Pancreas (tissue), 10 donors: Measurements from ENCODE around the gene C2orf66. TPM values are rescaled to one million over a fixed set of nuclear protein-coding genes. Genes with fewer than 3 reads are reported as not detected.

Source experiments
- ATAC-seq, 4 donors: fragments of 200-7000 bp; cut with Tn5 transposase; one replicate each; pipeline versions ENCODE4 v1.8.0 to v1.9.1; 2020; ENCODE audit warnings: mild to moderate bottlenecking in 4 of 4, moderate library complexity in 4 of 4
- DNase-seq, 6 donors: peaks; one replicate each; pipeline ENCODE4 v3.0.0-alpha.2; 2020
- FAIRE-seq: peaks from 2 replicates; lab custom pipeline; 2012; peaks lifted over from hg19 to GRCh38; lab: Jason Lieb, UNC
- H3K27ac ChIP-seq, 4 donors: fragments of 200-600 bp; sonication (generic); 1 replicate in 3 of 4; 2 replicates in 1 of 4; pipeline versions ENCODE4 v1.5.0 to v1.8.0; 2020
- H3K27me3 ChIP-seq, 4 donors: fragments of 200-600 bp; one replicate each; pipeline ENCODE4 v1.8.0; 2021
- H3K36me3 ChIP-seq, 3 donors: fragments of 200-600 bp; sonication (generic) in 1 of 3; one replicate each; pipeline versions ENCODE4 v1.5.0 to v1.8.0; 2020 to 2021
- H3K4me1 ChIP-seq, 3 donors: fragments of 200-600 bp; one replicate each; pipeline ENCODE4 v1.8.0; 2021
- H3K4me3 ChIP-seq, 4 donors: fragments of 200-600 bp; sonication (generic) in 2 of 4; one replicate each; pipeline versions ENCODE4 v1.5.0 to v1.8.0; 2020 to 2021
- H3K9me3 ChIP-seq, 4 donors: fragments of 200-600 bp; one replicate each; pipeline ENCODE4 v1.8.0; 2021
- CTCF ChIP-seq, 4 donors: fragments of 200-600 bp; sonication (generic) in 3 of 4; IDR thresholded peaks; one replicate each; pipeline versions ENCODE4 v1.5.0 to v1.8.0; 2021; ENCODE audit warnings: antibody characterized with exemption in 4 of 4
- WGBS, 2 donors: extraction: QIAGEN DNeasy Blood & Tissue Kit; methylation state at CpG; one replicate each; pipeline ENCODE4 v1.1.7; 2013; 5-methylcytosine and 5-hydroxymethylcytosine counted together
- intact Hi-C, 3 donors: fragments of 100-400 bp; cut with DNase I; formaldehyde crosslinking; loops; one replicate each; pipeline versions ENCODE4 v1.11.1 to v1.14.2; 2022
- polyA plus RNA-seq, 2 donors: library from polyadenylated mRNA; stranded (reverse); fragments of 200-250 nt; gene quantifications; one replicate each; pipeline ENCODE4 v1.2.3, GENCODE V29; 2013
- total RNA-seq, 6 donors: library from RNA; stranded (reverse); fragmentation: NEBNext Ultra II Directional in 4 of 6; extraction: Animal tissue kit (Norgen Biotek cat#: 25700) in 4 of 6; gene quantifications; one replicate each; pipeline versions ENCODE4 v1.2.1 to v1.2.4, GENCODE V29; 2021 to 2023
- donor health status: healthy with polysubstance abuse.
- donor health status: DM: no; HTN: no; CAD: no; lungs with moderate emphysema.
- donor health status: DM: no; HTN: no; CAD: no.
- donor health status: control.
- donor health status: control.
- donor health status: Bipolar disorder and iron deficiency.
- donor health status: DM: yes; HTN: yes; CAD: no.
- donor health status: DM: no; HTN: no; CAD: no.
- donor health status: DM: no; HTN: no; CAD: no.
- donor health status: DM: yes; HTN: yes; CAD: no.

C2orf66 gene
- total and polyA plus RNA-seq, 8 donors, result 0.09 to 0.25 (median 0.18) TPM; not detected in 4

GRCh38 chr2:196830701-196831100, 21.5 kb upstream of the C2orf66 start:
- H3K4me1 ChIP-seq, result no peaks in the 10 kb centered on the region
- DNase-seq (no peak), ATAC-seq (no peak), FAIRE-seq (no peak)
- no peaks in the 10 kb centered on the region for H3K36me3 ChIP-seq
- no peaks in the 10 kb centered on the region for H3K9me3 ChIP-seq
- H3K27ac ChIP-seq, result no peak overlapping the region
- WGBS, 2 donors, result 91 to 100% methylated on average over 1 of the region's 1 CpG
- H3K27me3 ChIP-seq, result no peaks in the 10 kb centered on the region
- H3K4me3 ChIP-seq, result no peak overlapping the region
- TF ChIP-seq CTCF (IDR thresholded peaks at IDR 0.05), result no peak
- intact Hi-C loops, result no loop called here

GRCh38 chr2:196827356-196827755, 18.2 kb upstream of the C2orf66 start:
- WGBS, 2 donors, result 69 to 73% methylated on average over 2 of the region's 2 CpGs
- DNase-seq (no peak), FAIRE-seq (no peak), ATAC-seq (no peak)
- Histone ChIP-seq H3K27ac (no peak overlapping the region), H3K4me1 (no peaks in the 10 kb centered on the region), H3K36me3 (no peaks in the 10 kb centered on the region), H3K4me3 (no peak overlapping the region), H3K9me3 (no peaks in the 10 kb centered on the region), H3K27me3 (no peaks in the 10 kb centered on the region)
- intact Hi-C loops, result no loop called here
- TF ChIP-seq CTCF (IDR thresholded peaks at IDR 0.05), result no peak

GRCh38 chr2:196823750-196824522, 14.8 kb upstream of the C2orf66 start:
- no peak for TF ChIP-seq CTCF (IDR thresholded peaks at IDR 0.05)
- Histone ChIP-seq H3K27ac (no peak overlapping the region), H3K36me3 (no peaks in the 10 kb centered on the region), H3K4me1 (no peaks in the 10 kb centered on the region), H3K9me3 (no peaks in the 10 kb centered on the region), H3K4me3 (no peak overlapping the region), H3K27me3 (no peaks in the 10 kb centered on the region)
- ATAC-seq (no peak), DNase-seq (no peak), FAIRE-seq (no peak)
- intact Hi-C loops, result no loop called here

GRCh38 chr2:196821195-196821594, 12.0 kb upstream of the C2orf66 start:
- DNase-seq (no peak), FAIRE-seq (no peak), ATAC-seq (no peak)
- intact Hi-C loops, result no loop called here
- H3K27me3 ChIP-seq, result no peaks in the 10 kb centered on the region
- no peaks in the 10 kb centered on the region for H3K9me3 ChIP-seq
- H3K27ac ChIP-seq, result no peak overlapping the region
- no peak for TF ChIP-seq CTCF (IDR thresholded peaks at IDR 0.05)
- H3K36me3 ChIP-seq, result no peaks in the 10 kb centered on the region
- no peak overlapping the region for H3K4me3 ChIP-seq
- no peaks in the 10 kb centered on the region for H3K4me1 ChIP-seq
- 95 to 96% methylated on average over 1 of the region's 1 CpG for WGBS, 2 donors

GRCh38 chr2:196808083-196808665, 981 bp downstream of the C2orf66 start:
- Histone ChIP-seq H3K27ac (no peak overlapping the region), H3K4me1 (no peaks in the 10 kb centered on the region), H3K4me3 (no peak overlapping the region), H3K36me3 (no peaks in the 10 kb centered on the region), H3K9me3 (no peaks in the 10 kb centered on the region), H3K27me3 (no peaks in the 10 kb centered on the region)
- DNase-seq, result no peak
- WGBS, 2 donors, result 20 to 31% methylated on average over 2 of the region's 2 CpGs
- no peak for ATAC-seq
- no peak for TF ChIP-seq CTCF (IDR thresholded peaks at IDR 0.05)
- FAIRE-seq, result no peak
- intact Hi-C loops, result no loop called here
